ENCODE measurements around the gene HOXB2. TPM values are rescaled to one million over a fixed set of nuclear protein-coding genes. Genes with fewer than 3 reads are reported as not detected.
A peak's percentile ranks its signal among the peaks of the same experiment; 100 is the strongest.

The HOXB2 gene
- total RNA-seq, 1 donor from 2014 or later = 2.3 TPM

DNA sequence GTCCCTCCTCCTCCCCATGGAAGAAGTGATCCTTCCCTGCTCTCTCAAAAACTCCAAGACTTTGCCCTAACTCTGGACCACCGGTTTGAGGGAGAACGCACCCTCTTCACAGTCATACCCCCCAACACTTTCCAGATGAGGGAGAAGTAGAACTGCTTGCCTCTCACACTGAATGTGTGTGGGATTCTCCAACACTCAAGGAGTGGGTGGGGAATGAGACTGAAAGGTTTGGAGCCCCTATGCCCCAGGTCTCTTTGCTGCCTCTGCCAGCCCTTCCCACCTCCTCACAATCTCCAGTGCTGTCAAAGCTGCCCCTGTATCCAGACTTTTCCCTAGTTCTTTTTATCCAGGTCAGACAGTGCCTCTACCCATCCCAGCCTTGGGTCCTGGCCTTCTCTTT lies 21.8 kb upstream of the HOXB2 start:
- ATAC-seq (no peak), DNase-seq (ENCODE audit: low spot score) (no peak)

DNA sequence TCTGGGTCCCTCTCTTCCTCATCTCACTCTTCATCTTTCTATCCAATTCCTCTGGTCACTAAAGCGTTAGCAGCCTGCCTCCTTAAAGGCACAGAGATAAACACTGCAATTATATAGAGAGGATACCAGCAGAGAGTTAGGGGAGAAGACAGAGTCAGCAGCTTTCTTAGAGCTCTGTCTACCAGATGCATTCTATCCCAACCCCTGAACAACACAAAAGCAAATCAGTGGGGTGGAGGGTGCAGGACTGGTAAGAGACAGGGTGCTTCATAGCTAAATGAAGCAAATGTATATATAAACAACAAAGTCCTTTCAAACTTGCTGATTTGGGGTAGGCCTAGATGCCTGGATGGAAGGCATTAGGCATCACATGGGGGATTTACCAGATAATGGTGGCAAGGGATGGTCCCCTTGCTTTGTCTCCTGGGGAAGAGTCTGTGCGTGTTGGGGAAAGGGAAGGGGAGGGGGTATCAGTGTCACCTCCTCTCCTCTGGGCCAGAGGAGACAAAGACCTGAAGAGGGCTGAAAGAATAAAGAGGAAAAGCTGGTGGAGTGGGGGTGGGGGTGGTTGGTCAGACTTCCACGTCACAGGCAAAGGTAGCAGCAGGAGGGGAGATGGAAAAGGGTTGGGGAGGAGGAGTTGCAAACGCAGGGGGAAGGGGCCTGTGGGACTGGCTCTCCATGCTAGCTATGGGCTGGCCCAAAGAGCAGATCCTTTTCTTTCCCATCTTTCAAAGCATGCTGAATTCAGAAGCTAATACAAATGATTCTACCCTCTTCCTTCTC lies 21.2 kb upstream of the HOXB2 start:
- DNase-seq (ENCODE audit: low spot score) (no peak), ATAC-seq (no peak)

DNA sequence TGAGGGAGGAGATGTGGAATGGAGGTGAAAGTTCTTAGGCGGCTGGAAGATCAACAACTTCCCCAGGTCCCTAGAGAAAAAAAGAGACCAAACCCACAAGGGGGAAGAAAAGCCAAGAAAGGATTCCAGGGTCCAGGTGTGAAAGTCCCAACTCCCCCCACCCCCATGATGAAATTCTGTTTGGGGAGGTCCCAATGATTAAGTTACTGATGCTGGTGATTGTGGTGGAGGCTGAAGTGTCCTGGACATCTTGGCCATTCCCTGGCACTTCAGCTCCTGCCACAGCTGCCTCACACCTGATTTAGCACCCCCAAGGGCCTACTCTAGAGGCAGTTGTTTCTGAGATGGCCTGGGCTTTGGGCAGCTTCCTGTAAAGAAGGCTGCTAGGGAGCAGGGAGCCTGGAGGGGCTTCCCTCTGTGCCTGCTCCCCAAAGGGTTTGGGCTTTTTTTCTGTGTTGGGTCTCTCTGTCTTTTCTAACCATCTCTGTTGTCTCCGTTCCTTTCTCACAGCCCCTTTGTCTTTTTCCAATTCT lies 20.2 kb upstream of the HOXB2 start:
- ATAC-seq (no peak), DNase-seq (ENCODE audit: low spot score) (no peak)

DNA sequence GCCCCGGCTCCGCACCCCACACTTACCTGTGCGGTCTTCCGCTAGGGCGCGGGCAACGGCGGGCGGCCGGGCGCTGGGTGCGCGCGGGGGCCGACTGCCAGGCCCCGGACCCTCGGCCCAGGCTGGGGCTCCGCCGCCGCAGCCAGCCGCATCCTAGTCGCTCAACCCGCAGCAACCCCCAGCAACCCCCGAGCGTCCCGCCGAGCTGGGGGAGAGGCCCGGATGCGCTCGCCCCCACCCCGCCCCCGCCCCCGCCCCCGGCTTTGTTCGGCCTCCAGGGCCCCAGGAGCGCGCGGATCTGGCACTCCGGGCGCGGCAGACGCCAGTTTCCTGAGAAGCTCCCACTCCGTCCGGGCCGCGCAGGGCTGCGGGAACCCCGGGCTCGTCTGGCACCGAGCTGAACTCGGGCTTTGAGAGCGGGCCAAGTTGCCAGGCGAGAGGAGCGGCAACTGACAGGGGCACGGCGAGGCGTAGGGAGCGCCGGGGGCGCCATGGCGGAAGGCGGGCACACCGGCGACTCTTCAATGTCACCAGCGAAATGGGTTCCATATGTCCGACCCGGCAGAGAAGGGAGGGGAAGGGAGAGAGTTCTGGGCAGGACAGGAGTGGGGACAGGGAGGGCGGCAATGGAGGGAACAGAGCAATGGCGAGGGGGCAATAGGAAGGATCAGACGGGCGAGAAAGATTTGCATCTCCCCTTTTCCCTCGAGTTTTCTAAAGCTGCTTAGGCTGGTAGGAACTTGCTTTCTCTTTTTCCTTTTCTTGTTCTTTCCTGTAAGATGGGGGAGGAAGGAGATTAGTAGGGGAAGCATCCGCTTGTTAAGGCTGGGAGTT lies 19.5 kb upstream of the HOXB2 start:
- DNase-seq (ENCODE audit: low spot score) = no peak
- ATAC-seq = peak; percentile 41

DNA sequence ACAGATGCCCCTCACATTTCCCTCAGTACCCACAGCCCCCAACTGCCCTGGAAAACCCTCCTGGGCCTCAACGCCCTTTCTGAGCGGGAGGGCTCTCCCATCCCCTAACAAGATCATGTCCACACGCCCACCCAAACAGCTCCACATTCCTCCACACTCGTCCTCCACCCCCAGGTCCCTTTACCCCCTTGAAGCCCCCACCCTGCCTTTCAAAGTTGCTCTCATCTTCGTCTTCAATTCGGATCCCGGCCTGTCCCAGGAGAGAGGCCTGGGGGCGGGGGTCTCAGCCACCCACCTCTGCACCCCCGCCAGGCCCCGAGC lies 18.9 kb upstream of the HOXB2 start:
- no peak for ATAC-seq
- no peak for DNase-seq (ENCODE audit: low spot score)

DNA sequence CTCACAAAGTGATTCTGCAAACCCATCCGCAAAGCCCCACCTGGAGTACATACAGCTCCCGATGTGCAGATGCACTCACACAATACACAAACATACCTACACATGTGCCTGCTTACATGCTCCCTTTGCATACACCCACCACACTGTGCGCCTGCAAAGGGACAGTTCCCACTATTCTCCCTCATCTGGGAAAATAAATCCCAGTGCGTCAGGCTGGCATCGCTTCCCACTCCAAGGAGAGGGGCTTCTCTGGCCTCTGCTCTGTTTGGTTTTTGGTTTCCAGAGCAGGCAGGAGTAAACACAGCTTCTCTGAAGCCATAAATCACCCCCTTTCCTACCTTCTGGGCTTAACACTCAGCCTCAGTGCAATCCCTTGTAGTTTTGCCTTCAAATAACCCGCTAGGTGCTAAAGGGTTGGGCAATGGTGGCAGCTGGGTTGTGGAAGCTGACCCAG lies 18.5 kb upstream of the HOXB2 start:
- no peak for DNase-seq (ENCODE audit: low spot score)
- no peak for ATAC-seq

DNA sequence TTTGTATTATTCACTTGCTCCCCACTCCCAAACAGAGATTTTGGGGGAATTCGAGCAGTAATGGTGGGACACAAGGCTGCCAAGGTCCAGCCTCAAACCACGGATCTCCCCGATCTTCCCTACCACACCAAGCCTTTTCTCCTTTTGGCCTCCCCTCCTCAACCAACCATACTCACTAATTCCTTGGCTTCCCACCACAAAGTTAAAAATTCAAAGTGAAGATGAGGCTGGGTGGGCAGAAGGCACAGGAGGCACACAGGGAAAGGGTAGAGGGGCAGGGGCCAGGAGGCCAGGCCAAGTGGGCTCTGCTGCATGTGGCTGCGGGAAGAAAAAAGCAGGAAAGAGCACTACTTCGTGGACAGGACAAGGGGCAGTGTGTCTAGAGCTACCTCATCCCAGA lies 18.0 kb upstream of the HOXB2 start:
- DNase-seq (ENCODE audit: low spot score) (no peak), ATAC-seq (no peak)

DNA sequence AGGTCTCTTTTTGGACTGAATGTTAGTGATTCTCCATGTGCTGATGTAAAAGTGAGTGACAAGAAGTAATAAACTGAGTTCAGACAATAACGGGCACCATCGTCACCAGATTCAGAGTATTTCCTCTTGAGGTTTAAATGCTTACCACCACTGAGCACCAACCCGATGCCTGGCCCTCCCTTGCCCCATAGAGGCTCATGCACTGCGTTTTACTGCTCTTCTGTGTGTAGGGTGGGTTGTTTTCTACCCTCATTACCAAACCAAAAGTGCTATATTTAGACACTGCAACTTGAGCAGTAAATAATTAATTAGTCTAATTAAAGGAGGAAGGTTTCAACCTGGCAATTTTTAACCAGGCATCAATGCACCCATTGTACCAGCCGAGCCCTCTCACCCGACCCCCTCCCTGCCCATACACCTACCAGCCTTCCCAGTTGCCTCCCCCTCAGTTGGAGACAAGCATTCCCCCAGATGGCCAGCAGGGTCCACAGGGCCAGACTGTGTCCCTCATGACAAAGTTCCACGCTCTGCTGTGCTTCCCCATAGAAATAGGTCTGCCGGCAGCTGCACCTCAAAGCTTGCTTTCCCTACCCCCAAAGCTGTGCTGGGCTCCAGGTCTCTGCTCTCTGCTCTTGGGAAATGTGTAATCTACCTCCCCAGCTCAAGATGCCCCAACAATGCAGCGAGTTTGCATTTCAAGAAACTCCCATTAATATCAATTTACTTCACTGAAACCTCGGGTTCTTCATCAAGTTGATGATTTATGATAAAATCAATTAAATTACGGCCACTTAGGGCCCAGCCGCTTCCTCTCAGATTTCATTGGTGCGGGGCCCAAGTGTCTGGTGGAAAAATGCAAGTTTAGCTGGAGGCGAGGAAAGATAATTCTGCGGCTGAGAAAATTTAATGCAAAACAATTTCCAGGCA lies 17.2 kb upstream of the HOXB2 start:
- ATAC-seq (no peak), DNase-seq (ENCODE audit: low spot score) (no peak)

DNA sequence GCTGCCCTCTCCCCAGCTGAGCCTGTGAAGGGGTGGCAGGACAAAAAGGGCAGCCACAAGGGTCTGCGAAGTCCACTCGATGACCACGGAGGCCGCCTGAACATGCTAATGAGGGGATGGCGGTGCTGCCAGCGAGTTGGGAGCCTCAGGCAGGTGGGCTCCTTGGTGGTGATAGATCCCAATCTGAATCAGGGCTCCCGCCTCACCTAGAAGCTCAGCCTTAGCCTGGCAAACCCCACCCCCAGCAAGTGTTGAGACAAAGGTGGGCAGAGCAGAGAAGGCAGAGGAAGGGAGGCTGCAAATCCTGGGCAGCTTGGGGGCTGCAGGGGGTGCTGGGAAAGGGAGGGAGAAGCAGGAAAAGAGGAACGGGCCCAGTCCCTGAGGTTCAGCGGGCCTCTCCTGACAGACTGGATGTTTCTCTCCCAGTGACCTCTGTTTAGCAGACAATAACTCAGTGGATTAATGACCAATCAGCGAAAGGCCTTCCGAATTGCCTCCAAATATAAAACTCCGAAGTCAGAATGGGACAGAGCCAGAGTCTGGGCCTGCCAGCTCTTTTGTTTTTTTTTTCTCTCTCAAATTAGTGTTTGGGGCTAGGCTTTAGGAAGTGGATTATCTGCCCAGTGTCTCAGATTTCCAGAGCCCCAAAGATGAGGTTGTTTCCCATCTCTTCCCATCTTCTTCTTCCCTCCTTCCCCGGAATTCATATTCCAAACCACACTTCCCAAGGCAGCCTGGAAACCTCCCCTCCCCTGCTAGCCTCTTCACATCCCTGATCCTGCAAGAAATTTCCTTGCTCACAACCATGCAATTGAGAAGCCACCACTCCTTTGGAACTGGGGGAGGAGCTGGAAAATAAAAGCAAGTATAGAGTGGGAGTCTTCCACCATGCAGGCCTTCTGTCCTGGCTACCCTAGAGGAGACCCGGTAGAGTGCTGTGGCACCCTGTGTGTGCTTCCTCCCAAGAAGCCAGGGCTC lies 15.2 kb upstream of the HOXB2 start:
- DNase-seq (ENCODE audit: low spot score) (no peak), ATAC-seq (peak; percentile 9)

DNA sequence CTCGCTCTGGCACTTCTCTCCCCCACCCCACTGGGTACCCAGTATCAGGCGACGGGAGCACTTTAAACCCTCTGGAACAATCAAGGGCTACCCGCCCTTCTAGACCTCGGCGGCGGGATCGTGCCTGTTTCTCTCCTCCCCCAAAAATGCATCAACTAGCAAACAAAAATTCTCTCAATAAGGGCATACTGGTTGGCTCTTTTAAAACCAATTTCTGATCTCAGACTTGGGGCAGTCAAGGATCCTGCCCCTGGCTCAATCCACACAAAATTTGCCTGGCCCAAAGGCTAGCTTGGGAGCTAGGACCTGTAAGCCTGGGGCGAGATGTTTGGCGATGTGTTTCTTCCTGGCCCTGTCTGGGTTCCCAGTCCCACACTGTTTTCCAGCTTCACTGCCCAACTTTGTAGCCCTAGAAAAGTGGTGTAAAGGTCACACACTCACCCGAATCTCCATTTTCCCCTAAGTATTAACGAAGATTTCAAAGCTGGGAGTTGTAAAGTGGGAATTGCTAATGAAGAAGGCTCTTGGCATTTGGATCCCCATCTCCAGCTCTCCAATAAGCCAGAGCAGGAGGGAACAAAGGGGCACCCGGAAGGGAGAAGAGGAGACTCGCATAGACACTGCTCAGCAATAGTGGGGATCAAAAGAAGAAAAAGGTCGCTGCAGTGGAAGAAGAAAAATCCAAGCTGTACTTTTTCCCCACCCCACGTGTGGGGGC lies 14.4 kb upstream of the HOXB2 start:
- ATAC-seq (no peak), DNase-seq (ENCODE audit: low spot score) (no peak)

DNA sequence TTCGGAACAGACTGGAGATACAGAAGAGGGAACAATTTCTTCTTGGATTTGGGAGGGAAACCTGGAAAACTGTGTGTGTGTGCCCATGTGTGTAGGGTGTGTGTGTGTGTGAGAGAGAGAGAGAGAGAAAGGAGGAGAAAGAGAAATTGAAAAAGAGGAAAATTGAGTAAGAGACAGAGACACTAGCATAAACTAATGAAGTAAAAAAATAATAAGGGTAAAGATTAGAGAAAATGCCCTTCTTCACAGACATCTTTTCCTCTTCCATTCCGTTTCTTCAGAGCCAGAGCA lies 13.9 kb upstream of the HOXB2 start:
- DNase-seq (ENCODE audit: low spot score) (no peak), ATAC-seq (no peak)

DNA sequence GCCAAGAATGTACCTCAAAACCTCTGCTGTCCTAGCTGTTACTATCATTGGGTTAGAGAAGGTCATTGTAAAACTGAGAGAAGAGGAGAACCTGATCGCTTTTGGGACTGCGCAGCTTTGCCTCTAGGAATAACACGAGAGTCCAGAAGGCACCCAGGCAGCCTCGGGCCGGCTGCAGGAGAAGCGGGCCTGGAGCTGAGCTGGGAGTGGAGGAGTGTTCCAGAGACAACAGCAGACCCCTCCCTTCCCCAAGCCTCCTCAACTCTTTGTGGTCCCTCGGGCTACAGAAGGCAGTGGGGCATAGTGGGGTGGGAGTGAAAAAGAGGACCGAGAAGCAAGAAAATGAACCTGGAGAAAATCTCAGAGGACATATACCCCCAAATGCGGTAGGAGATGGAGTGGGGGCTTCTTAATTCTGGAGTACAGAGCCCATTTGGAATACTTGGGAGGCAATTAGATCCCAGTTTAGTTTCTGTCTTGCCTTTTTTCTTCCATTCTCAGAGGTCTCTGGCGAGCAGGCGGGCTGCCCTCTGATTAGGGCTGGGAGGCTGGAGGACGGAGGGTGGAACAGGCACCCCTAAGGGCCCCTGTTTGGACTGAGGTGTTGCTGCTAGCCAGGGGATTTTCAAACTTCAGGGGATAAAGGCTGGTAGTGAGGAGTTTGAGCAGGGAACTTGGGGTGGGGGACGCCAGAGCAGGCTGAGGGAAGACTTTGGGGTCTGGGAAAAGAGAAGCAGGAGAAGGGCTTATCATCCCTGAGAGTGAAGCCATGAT lies 13.3 kb upstream of the HOXB2 start:
- no peak for DNase-seq (ENCODE audit: low spot score)
- ATAC-seq = no peak

DNA sequence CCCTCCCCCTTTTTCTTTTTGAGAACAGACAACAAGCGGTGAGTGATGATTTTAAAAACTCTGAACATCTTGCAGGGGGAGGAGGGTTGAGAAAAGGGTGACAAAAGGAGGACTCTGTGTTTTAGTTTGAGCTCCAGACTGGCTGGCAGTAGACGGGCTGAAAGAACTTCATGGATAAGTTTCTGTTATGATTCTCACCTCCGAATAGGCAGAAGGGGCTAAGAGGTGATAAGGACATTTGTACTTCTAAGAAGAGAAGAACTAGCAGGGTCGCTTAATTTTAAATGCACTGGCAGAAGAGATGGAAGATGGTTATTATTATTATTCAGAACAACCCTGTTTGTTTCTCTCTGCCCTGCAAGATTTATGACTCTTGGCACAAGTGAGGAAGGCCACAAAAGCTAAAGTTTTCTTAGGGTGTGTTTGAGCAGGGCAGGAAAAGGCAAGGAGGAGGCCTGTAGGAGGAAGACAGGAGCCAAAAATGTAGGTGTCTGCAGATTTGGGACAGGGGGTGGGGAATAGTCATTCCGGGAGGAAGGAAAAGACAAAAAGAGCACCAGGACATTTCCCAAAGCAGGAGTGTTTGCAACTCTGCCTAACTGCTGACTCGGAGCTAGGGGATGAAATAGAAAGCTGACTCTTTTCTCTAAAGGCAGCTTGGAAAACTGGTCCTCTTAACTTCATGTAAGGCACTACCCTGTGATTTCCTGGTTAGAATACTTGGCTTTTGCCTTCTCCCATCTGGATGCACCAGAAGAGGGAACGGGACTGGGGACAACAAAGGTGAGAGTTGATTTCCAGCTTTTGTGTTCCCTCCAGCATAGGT lies 11.9 kb upstream of the HOXB2 start:
- ATAC-seq (peak; percentile 25), DNase-seq (ENCODE audit: low spot score) (no peak)

DNA sequence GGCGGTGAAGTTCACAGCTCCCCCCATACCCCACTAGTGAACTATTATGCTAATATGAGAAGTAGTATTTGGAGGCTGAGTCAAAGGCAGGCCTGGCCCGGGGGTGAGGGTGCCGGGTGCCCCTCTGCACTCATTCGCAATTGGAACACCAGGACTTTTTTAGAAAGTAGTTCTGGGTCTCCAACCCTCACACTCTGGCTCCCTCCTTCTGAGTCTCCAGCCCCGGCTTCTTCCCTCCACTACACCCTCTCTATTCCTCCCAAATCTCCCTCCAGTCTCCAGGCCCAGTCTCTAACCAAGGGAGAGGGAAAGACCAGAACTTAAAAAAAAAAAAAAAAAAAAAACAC lies 11.3 kb upstream of the HOXB2 start:
- no peak for DNase-seq (ENCODE audit: low spot score)
- no peak for ATAC-seq

DNA sequence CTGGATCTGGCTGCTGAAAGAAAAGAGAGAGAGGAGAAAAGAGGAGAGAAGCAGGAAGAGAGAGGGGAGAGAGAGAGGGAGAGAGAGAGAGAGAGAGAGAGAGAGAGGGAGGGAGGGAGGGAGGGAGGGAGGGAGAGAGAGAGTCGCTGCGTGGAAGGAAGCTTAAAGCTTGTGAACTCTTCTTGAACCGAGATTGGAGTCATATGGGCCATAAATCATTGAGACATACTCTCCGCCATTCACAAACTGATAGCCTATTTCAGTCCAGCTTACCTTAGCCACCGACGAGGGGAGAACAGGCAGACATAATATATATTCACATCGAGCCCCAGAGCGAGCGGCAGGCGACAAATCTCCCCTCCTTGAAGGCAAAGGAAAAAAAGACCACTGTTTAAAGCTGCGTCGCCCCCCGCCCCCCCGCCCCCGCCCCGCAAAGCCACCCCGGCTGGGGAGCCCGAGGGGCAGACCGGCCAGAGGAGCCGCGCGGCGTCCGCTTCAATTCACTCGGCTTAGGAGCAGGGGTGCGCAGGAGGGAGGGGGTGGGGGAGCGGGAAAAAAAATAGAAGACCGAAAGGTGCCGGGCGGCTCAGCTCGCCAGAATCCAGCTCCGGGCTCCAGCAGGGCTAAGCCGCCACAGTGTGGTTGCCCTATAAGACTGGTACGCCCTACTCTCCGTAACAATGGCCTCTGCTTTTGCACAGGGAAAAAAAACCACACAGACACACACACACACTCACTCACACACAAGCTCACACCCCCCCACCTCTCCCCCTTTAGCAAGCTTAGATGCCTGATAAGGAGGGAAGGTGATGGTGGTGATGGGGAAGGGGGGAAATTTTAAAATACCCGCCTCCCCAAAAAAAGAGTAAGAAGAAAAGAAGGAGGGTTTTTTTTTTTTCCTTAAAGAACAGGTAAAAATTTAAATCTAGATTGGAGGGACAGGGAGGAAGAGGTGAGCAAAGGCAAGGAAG lies 10.6 kb upstream of the HOXB2 start:
- ATAC-seq (peak; percentile 42), DNase-seq (ENCODE audit: low spot score) (no peak)

DNA sequence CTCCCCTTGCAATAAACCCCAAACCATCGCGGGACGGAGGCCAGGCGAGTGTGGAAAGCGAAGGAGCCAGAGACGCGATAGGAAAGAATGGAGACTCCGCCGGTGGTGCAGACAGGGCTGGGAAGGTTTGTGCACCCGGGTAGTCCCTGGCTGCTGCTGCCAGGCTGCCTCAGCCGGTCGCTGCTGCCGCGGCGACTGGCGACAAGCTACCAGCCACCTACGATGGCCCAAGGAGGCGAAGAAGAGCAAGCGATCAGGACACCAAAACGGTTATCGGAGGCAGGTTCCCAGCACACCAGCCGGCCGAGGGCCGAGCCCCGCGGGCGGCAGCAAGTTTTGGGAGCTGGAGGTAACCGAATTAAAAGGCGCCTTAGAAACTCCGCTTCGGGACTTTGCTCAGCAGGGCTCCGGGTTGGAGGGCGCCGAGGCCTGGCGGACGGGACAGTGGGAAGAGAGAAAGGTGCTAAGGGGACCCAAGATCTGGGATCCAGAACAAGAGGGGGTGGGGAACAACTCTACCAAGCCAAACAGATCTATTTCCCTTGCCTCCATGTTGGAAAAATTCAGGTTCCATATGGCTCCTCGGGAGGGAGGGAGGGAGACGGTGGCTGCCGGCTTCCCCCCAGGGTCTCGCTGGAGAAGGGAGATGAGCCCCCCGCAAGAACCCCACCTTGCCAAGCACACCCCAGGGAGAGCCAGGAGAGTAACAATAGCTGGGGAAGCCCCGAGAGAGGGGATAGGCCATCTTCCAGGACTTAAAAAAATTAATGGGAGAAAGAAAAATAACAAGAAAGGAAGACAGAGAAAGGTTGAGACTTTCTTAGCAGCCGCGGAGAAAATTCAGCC lies 9.7 kb upstream of the HOXB2 start:
- no peak for DNase-seq (ENCODE audit: low spot score)
- no peak for ATAC-seq

Data from left lobe of liver (tissue), 2 donors.